HG03571 (cell line): Measurements from ENCODE around the gene MX2.

Source experiments
- ATAC-seq: cut with Tn5 transposase; IDR thresholded peaks from one replicate; pipeline ENCODE4 v1.9.1; 2021; ENCODE audit not compliant: unreplicated experiment

MX2 gene

DNA sequence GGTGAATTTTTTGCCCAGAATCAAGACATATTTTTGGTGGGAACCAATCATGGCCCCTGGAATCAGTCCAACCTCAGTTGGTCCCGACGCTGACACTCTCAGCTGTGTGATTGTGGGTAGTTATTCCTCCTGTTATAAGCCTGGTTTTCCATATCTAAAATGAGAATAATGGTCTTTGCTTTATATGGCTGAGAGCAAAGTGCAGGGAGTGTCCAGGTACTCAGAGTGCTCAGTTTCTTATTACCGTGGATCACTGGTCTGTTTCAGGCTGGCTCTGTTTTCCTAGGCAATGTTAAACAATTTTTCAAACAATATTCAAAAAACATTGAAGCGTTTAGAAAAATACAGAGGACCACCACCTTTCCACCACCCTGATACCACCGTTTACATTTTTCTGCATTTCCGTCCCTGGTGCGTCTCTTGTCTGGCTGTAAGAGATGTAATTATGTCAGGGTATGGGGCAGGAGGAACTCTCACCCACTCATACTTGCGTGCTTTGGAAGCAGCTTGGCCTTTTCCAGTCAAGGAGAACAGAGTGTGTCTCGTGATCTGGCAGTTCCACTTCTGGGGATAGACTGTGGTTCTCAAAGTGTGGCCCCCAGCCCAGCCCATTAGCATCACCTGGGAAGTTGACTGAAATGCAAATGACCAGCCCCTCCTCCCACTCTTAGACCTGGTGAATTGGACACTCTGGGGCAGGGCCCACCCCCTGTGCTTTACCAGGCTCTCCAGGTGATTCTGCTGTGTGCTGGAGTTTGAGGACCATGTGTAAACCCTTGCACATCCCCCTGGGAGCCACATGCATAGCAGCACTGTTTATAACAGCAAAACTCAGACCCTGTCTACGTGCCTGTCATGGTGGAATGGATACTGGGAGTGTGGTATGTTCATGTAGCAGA, 71.0 kb downstream of the MX2 start:
- ATAC-seq = no peak

DNA sequence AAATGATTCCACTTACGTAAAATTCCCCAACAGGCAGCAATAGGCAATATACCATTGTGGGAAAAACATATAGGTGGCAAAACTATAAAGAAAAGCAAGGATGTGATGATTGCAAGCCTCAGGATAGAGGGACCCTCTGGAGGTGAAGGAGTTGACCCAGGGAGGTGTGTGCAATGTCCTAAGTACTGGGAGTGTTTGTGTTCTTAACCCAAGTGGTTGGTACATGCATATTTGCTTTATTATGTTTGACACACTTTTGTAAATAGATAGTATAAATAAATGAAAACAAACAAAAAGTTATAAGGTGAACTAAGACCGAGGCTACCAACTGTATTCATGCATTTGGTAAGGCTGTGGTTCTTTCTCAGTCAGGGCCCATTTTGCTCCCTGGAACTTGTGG, 71.7 kb downstream of the MX2 start:
- ATAC-seq = no peak

DNA sequence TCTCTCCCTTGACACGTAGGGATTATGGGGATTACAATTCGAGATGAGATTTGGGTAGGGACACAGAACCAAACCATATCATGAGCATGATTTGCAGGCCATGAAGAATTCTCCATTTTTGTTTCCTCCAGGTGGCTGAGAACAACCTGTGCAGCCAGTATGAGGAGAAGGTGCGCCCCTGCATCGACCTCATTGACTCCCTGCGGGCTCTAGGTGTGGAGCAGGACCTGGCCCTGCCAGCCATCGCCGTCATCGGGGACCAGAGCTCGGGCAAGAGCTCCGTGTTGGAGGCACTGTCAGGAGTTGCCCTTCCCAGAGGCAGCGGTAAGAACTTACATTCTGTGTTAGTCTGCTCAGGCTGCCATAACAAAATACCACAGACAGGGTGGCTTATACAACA, 73.9 kb downstream of the MX2 start:
- no peak for ATAC-seq

- no peak for ATAC-seq
These were observed 75.9 kb downstream of the MX2 start for GRCh38 chr21:41437729-41438128.

GRCh38 chr21:41438425-41439113, 76.7 kb downstream of the MX2 start:
- no peak for ATAC-seq

- no peak for ATAC-seq
These were observed 77.4 kb downstream of the MX2 start for GRCh38 chr21:41439248-41439647.

DNA sequence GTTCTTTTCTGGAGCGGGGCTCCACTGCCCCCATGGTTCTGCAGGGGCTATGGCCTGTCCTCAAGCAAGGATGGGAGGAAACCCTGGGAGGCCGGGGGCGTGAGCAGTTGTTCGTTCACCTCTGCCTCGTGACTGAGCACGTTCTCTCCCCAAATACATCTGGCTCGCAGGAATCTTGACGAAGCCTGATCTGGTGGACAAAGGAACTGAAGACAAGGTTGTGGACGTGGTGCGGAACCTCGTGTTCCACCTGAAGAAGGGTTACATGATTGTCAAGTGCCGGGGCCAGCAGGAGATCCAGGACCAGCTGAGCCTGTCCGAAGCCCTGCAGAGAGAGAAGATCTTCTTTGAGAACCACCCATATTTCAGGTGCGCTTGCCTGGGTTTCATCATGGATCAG, 79.7 kb downstream of the MX2 start:
- no peak for ATAC-seq

- no peak for ATAC-seq
These were observed 80.8 kb downstream of the MX2 start for GRCh38 chr21:41442481-41443186.

GRCh38 chr21:41443562-41443961, 81.7 kb downstream of the MX2 start:
- ATAC-seq = no peak

GRCh38 chr21:41444703-41445464, 83.1 kb downstream of the MX2 start:
- ATAC-seq = no peak

DNA sequence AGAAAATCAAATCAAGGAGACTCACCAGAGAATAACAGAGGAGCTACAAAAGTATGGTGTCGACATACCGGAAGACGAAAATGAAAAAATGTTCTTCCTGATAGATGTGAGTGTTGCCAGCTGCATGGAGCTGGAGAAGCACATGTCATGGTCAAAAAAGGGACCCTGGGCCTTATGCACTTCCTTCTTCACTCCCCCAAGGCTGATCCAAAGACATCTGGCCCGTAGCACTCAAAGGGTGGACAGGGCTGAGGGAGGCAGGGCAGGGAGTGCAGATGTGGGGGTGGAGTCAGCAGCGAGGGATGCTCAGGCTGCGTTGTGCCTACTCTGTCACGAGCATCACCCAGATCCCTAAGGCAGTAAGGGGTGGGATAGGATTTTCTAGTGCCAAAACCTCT, 83.6 kb downstream of the MX2 start:
- ATAC-seq = no peak

GRCh38 chr21:41446586-41446985, 84.8 kb downstream of the MX2 start:
- no peak for ATAC-seq

DNA sequence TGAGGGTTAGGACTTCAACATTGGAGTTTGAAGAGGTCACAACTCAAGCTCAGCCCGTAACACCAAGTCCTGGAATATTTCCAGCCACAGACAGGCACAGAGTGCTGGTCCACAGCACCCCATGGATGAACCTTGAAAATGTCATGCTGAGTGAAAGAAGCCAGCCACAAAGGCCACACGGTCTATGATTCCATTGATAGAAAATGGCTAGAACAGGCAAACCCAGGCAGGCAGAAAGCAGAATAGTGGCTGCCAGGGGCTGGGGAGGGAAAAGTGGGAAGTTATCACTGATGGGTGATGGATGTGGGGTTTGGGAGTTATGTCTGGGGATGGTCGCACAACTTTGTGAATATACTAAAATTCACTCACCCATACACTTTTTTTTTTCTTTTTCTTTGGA, 85.5 kb downstream of the MX2 start:
- ATAC-seq = no peak

DNA sequence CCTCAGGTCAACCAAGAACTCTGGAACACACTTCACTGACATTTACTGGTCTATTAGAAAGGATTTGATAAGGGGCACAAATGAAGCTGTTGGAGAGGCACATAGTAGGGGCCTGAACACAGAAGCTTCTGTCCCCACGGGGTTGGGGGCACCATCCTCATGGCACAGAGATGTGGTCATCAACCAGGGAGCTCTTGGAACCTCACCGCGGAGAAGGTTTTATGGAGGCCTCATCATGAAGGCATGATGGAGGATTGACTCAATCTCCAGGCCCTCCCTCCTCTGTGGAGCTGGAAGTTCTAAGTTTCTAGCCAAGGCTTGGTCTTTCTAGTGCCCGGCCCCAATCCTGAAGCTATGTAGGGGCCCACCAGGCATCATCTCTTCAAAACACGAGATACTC, 87.8 kb downstream of the MX2 start:
- no peak for ATAC-seq

GRCh38 chr21:41451753-41452676, 90.2 kb downstream of the MX2 start:
- ATAC-seq = no peak

- ATAC-seq = no peak
These were observed 91.4 kb downstream of the MX2 start for GRCh38 chr21:41453198-41453597.

GRCh38 chr21:41453761-41454160, 91.9 kb downstream of the MX2 start:
- ATAC-seq = no peak

- ATAC-seq = no peak
These were observed 96.3 kb downstream of the MX2 start for GRCh38 chr21:41458121-41458520.

DNA sequence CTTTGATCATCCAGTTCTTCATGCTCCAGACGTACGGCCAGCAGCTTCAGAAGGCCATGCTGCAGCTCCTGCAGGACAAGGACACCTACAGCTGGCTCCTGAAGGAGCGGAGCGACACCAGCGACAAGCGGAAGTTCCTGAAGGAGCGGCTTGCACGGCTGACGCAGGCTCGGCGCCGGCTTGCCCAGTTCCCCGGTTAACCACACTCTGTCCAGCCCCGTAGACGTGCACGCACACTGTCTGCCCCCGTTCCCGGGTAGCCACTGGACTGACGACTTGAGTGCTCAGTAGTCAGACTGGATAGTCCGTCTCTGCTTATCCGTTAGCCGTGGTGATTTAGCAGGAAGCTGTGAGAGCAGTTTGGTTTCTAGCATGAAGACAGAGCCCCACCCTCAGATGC, 96.7 kb downstream of the MX2 start:
- ATAC-seq = no peak
